Astrocyte (in vitro differentiated cells and primary cell): ENCODE data around the gene ARFGEF2. TPM values are rescaled to one million over a fixed set of nuclear protein-coding genes. Genes with fewer than 3 reads are reported as not detected.

Experiments used
- DNase-seq: peaks from one replicate; pipeline ENCODE4 v3.0.0-alpha.2; 2010; ENCODE audit warnings: low read depth
- FAIRE-seq: peaks from 2 replicates; lab custom pipeline; 2011; peaks lifted over from hg19 to GRCh38; lab: Jason Lieb, UNC
- H2AFZ ChIP-seq: 2 replicates; pipeline ENCODE4 v1.6.0; 2012; ENCODE audit warnings: low read depth, low read length, inconsistent platforms
- H3K27ac ChIP-seq: 2 replicates; pipeline ENCODE4 v1.5.1; 2011; ENCODE audit warnings: low read depth, low read length, inconsistent platforms
- H3K27me3 ChIP-seq: 2 replicates; pipeline ENCODE4 v1.6.0; 2011; ENCODE audit warnings: low read length, inconsistent platforms; ENCODE audit not compliant: insufficient read depth
- H3K36me3 ChIP-seq: 2 replicates; pipeline ENCODE4 v1.5.1; 2011; ENCODE audit warnings: low read length, inconsistent platforms; ENCODE audit not compliant: insufficient read depth
- H3K4me1 ChIP-seq: 2 replicates; pipeline ENCODE4 v1.5.1; 2011; ENCODE audit warnings: low read length, inconsistent platforms; ENCODE audit not compliant: insufficient read depth
- H3K4me2 ChIP-seq: 2 replicates; pipeline ENCODE4 v1.6.0; 2012; ENCODE audit warnings: low read length, inconsistent platforms
- H3K4me3 ChIP-seq: 2 replicates; pipeline ENCODE4 v1.5.1; 2011; ENCODE audit warnings: low read depth, mild to moderate bottlenecking, low read length, inconsistent platforms; ENCODE audit not compliant: insufficient read depth
- H3K79me2 ChIP-seq: 2 replicates; pipeline ENCODE4 v1.6.0; 2012; ENCODE audit warnings: mild to moderate bottlenecking, low read length, inconsistent platforms; ENCODE audit not compliant: insufficient read depth
- H3K9ac ChIP-seq: 2 replicates; pipeline ENCODE4 v1.6.0; 2012; ENCODE audit warnings: mild to moderate bottlenecking, low read length, inconsistent platforms
- H3K9me3 ChIP-seq: 2 replicates; pipeline ENCODE4 v1.5.1; 2012; ENCODE audit warnings: low read depth, mild to moderate bottlenecking, low read length, inconsistent platforms; ENCODE audit not compliant: insufficient read depth
- H4K20me1 ChIP-seq: 2 replicates; pipeline ENCODE4 v1.6.0; 2012; ENCODE audit warnings: low read length, inconsistent platforms; ENCODE audit not compliant: insufficient read depth
- H3K27ac Mint-ChIP-seq: one replicate; pipeline ENCODE4 v1.8.0; 2021; ENCODE audit warnings: mild to moderate bottlenecking, mixed read lengths; ENCODE audit not compliant: unreplicated experiment
- H3K27me3 Mint-ChIP-seq: one replicate; pipeline ENCODE4 v1.8.0; 2021; ENCODE audit warnings: low read depth, mixed read lengths; ENCODE audit not compliant: unreplicated experiment
- H3K36me3 Mint-ChIP-seq: one replicate; pipeline ENCODE4 v1.8.0; 2021; ENCODE audit warnings: low read depth, mixed read lengths; ENCODE audit not compliant: unreplicated experiment
- H3K4me1 Mint-ChIP-seq: one replicate; pipeline ENCODE4 v1.8.0; 2021; ENCODE audit warnings: low read depth, mixed read lengths; ENCODE audit not compliant: unreplicated experiment
- H3K4me3 Mint-ChIP-seq: one replicate; pipeline ENCODE4 v1.8.0; 2021; ENCODE audit warnings: mild to moderate bottlenecking, moderate library complexity, mixed read lengths; ENCODE audit not compliant: unreplicated experiment
- H3K9me3 Mint-ChIP-seq: one replicate; pipeline ENCODE4 v1.8.0; 2021; ENCODE audit warnings: mild to moderate bottlenecking, mixed read lengths; ENCODE audit not compliant: unreplicated experiment
- CTCF ChIP-seq: IDR thresholded peaks from 2 replicates; pipeline ENCODE4 v1.5.1; 2011; ENCODE audit warnings: low read depth, mild to moderate bottlenecking, inconsistent platforms, low read length, moderate library complexity; ENCODE audit not compliant: insufficient read depth
- EZH2 ChIP-seq: IDR thresholded peaks from 2 replicates; pipeline ENCODE4 v1.6.1; 2012; ENCODE audit warnings: mild to moderate bottlenecking, low read length, inconsistent platforms; ENCODE audit not compliant: insufficient read depth
- total RNA-seq: library from RNA; stranded (reverse); gene quantifications from 2 replicates; pipeline ENCODE4 v1.2.1, GENCODE V29; 2021

ARFGEF2 gene
- total RNA-seq, 1 donor from 2014 or later: 28.2 TPM

GRCh38 chr20:49046087-49046900 lies 124.8 kb downstream of the ARFGEF2 start, which contains the start of gene CSE1L:
CSE1L (plus strand) TSS chr20:49046312; CDS start chr20:49058464, 12,152 bp downstream.
- Mint-ChIP-seq H3K9me3 (no peaks in the 10 kb centered on the region), H3K27me3 (no peaks in the 10 kb centered on the region), H3K4me3 (peak within 1 kb of the TSS; percentile 95), H3K27ac (peak within 1 kb of the TSS; percentile 95), H3K4me1 (no peaks in the 10 kb centered on the region), H3K36me3 (peaks cover 3% of the 10 kb centered on the region)
- H4K20me1 ChIP-seq: peaks cover 18% of the 10 kb centered on the region
- H3K36me3 ChIP-seq: no peaks in the 10 kb centered on the region
- no peak for FAIRE-seq
- H3K27ac ChIP-seq: peak within 1 kb of the TSS; percentile 95
- TF ChIP-seq CTCF (no peak), EZH2 (no peak)
- H3K27me3 ChIP-seq: no peaks in the 10 kb centered on the region
- H3K9me3 ChIP-seq: no peaks in the 10 kb centered on the region
- H3K79me2 ChIP-seq: peaks cover 51% of the 10 kb centered on the region
- H3K4me1 ChIP-seq: peaks cover 8% of the 10 kb centered on the region
- H3K4me2 ChIP-seq: peak within 1 kb of the TSS; percentile 84
- H2AFZ ChIP-seq: peak within 1 kb of the TSS; percentile 92
- H3K9ac ChIP-seq: peak within 1 kb of the TSS; percentile 94
- H3K4me3 ChIP-seq: peak within 1 kb of the TSS; percentile 76
- peak; percentile 85 for DNase-seq

- Histone ChIP-seq H3K36me3 (no peaks in the 10 kb centered on the region), H3K9ac (no peak overlapping the region), H3K27ac (no peak overlapping the region), H3K79me2 (peaks cover 100% of the 10 kb centered on the region), H3K27me3 (no peaks in the 10 kb centered on the region), H3K4me2 (no peak overlapping the region), H4K20me1 (peaks cover 66% of the 10 kb centered on the region), H3K4me1 (peaks cover 6% of the 10 kb centered on the region), H3K4me3 (no peak overlapping the region), H3K9me3 (no peaks in the 10 kb centered on the region), H2AFZ (no peak overlapping the region)
- no peak for FAIRE-seq
- H3K9me3 Mint-ChIP-seq: no peaks in the 10 kb centered on the region
- peaks cover 13% of the 10 kb centered on the region for H3K4me1 Mint-ChIP-seq
- H3K36me3 Mint-ChIP-seq: no peaks in the 10 kb centered on the region
- peak overlapping the region; percentile 10 for H3K27ac Mint-ChIP-seq
- TF ChIP-seq CTCF (no peak), EZH2 (no peak)
- no peak overlapping the region for H3K4me3 Mint-ChIP-seq
- DNase-seq: no peak
- H3K27me3 Mint-ChIP-seq: no peaks in the 10 kb centered on the region
Measured at GRCh38 chr20:49052334-49052733, 130.8 kb downstream of the ARFGEF2 start.
